ENCODE measurements around the gene OSBPL9.
A peak's percentile ranks its signal among the peaks of the same experiment; 100 is the strongest.
"Not testable (repeated sequence)": the region's sequence is repeated elsewhere in the genome, so short reads cannot be mapped to it uniquely, and the experiment has no call there.

The OSBPL9 gene

GRCh38 chr1:51644020-51644419 is 27.1 kb downstream of the OSBPL9 start:
- TF ChIP-seq CTCF (IDR thresholded peaks at IDR 0.05; ENCODE audit: poor library complexity, severe bottlenecking): no peak

GRCh38 chr1:51644533-51645197 is 27.8 kb downstream of the OSBPL9 start:
- H3K27me3 ChIP-seq (ENCODE audit: insufficient read depth, poor library complexity, severe bottlenecking): no peaks in the 10 kb centered on the region
- no peaks in the 10 kb centered on the region for H3K9me3 ChIP-seq (ENCODE audit: severe bottlenecking)
- H3K36me3 ChIP-seq (ENCODE audit: low read depth): no peaks in the 10 kb centered on the region
- ATAC-seq (ENCODE audit: low read depth): peak; percentile 81
- peak; percentile 60 for DNase-seq (ENCODE audit: low spot score)
- TF ChIP-seq CTCF (IDR thresholded peaks at IDR 0.05; ENCODE audit: poor library complexity, severe bottlenecking): no peak
- peak overlapping the region; percentile 73 for H3K27ac ChIP-seq (ENCODE audit: poor library complexity, severe bottlenecking)
- H3K4me1 ChIP-seq (ENCODE audit: insufficient read depth, poor library complexity, severe bottlenecking): peaks cover 40% of the 10 kb centered on the region
- no peak overlapping the region for H3K4me3 ChIP-seq (ENCODE audit: severe bottlenecking)

More at GRCh38 chr1:51644020-51644419, 27.1 kb downstream of the OSBPL9 start:
- no peak for DNase-seq (ENCODE audit: low spot score)
- H3K9me3 ChIP-seq (ENCODE audit: severe bottlenecking): no peaks in the 10 kb centered on the region
- H3K27me3 ChIP-seq (ENCODE audit: insufficient read depth, poor library complexity, severe bottlenecking): no peaks in the 10 kb centered on the region
- no peaks in the 10 kb centered on the region for H3K36me3 ChIP-seq (ENCODE audit: low read depth)
- peaks cover 45% of the 10 kb centered on the region for H3K4me1 ChIP-seq (ENCODE audit: insufficient read depth, poor library complexity, severe bottlenecking)
- no peak overlapping the region for H3K4me3 ChIP-seq (ENCODE audit: severe bottlenecking)
- no peak for ATAC-seq (ENCODE audit: low read depth)
- H3K27ac ChIP-seq (ENCODE audit: poor library complexity, severe bottlenecking): peak overlapping the region; percentile 73

GRCh38 chr1:51646592-51646991 is 29.7 kb downstream of the OSBPL9 start:
- not testable (repeated sequence) for H3K4me3 ChIP-seq (ENCODE audit: severe bottlenecking); ATAC-seq (ENCODE audit: low read depth); H3K9me3 ChIP-seq (ENCODE audit: severe bottlenecking); DNase-seq (ENCODE audit: low spot score); H3K36me3 ChIP-seq (ENCODE audit: low read depth); H3K27me3 ChIP-seq (ENCODE audit: insufficient read depth, poor library complexity, severe bottlenecking); H3K27ac ChIP-seq (ENCODE audit: poor library complexity, severe bottlenecking)
- H3K4me1 ChIP-seq (ENCODE audit: insufficient read depth, poor library complexity, severe bottlenecking): peaks cover 40% of the 10 kb centered on the region

- Histone ChIP-seq H3K27me3 (ENCODE audit: insufficient read depth, poor library complexity, severe bottlenecking) (no peaks in the 10 kb centered on the region), H3K4me1 (ENCODE audit: insufficient read depth, poor library complexity, severe bottlenecking) (peaks cover 26% of the 10 kb centered on the region), H3K27ac (ENCODE audit: poor library complexity, severe bottlenecking) (peak overlapping the region; percentile 47), H3K4me3 (ENCODE audit: severe bottlenecking) (no peak overlapping the region), H3K9me3 (ENCODE audit: severe bottlenecking) (no peaks in the 10 kb centered on the region), H3K36me3 (ENCODE audit: low read depth) (0 out of 2 replicates have a peak, but pooled peaks cover 4% of the 10 kb centered on the region)
- ATAC-seq (ENCODE audit: low read depth) (peak; percentile 77), DNase-seq (ENCODE audit: low spot score) (no peak)
- TF ChIP-seq CTCF (IDR thresholded peaks at IDR 0.05; ENCODE audit: poor library complexity, severe bottlenecking): no peak
Observed at GRCh38 chr1:51648180-51649109, 31.6 kb downstream of the OSBPL9 start.

- H3K9me3 ChIP-seq (ENCODE audit: severe bottlenecking): no peaks in the 10 kb centered on the region
- no peaks in the 10 kb centered on the region for H3K27me3 ChIP-seq (ENCODE audit: insufficient read depth, poor library complexity, severe bottlenecking)
- no peak for TF ChIP-seq CTCF (IDR thresholded peaks at IDR 0.05; ENCODE audit: poor library complexity, severe bottlenecking)
- peak overlapping the region; percentile 47 for H3K27ac ChIP-seq (ENCODE audit: poor library complexity, severe bottlenecking)
- H3K4me3 ChIP-seq (ENCODE audit: severe bottlenecking): no peak overlapping the region
- no peak for DNase-seq (ENCODE audit: low spot score)
- H3K4me1 ChIP-seq (ENCODE audit: insufficient read depth, poor library complexity, severe bottlenecking): peaks cover 19% of the 10 kb centered on the region
- ATAC-seq (ENCODE audit: low read depth): no peak
- peaks cover 9% of the 10 kb centered on the region; the same call in 1 of the 2 replicates for H3K36me3 ChIP-seq (ENCODE audit: low read depth)
Observed at GRCh38 chr1:51649593-51650091, 32.8 kb downstream of the OSBPL9 start.

All from RWPE2 (cell line).